H7 (cell line): ENCODE results near the gene PDZRN4. TPM values are rescaled to one million over a fixed set of nuclear protein-coding genes. Genes with fewer than 3 reads are reported as not detected.

Source experiments
- DNase-seq: peaks from one replicate; pipeline ENCODE4 v3.0.0; 2012
- H3K27me3 ChIP-seq: 2 replicates; pipeline ENCODE4 v1.6.0; 2011; ENCODE audit warnings: mild to moderate bottlenecking, low read length; ENCODE audit not compliant: control insufficient read depth, insufficient read depth
- H3K36me3 ChIP-seq: replicated peaks from 2 replicates; pipeline ENCODE4 v1.5.1; 2011; ENCODE audit warnings: low read length; ENCODE audit not compliant: control insufficient read depth, insufficient read depth
- H3K4me3 ChIP-seq: 2 replicates; pipeline ENCODE4 v1.5.1; 2011; ENCODE audit warnings: low read depth, mild to moderate bottlenecking, control low read depth, low read length, moderate library complexity; ENCODE audit not compliant: insufficient read depth
- total RNA-seq: library from RNA; depleted of rRNA; stranded (reverse); fragments of >200 nt; shearing (Covaris generic); gene quantifications from 2 replicates; pipeline ENCODE4 v1.2.3, GENCODE V29; 2014

Gene PDZRN4
- total RNA-seq, 1 experiment from 2014 or later: 0.17 TPM

DNA sequence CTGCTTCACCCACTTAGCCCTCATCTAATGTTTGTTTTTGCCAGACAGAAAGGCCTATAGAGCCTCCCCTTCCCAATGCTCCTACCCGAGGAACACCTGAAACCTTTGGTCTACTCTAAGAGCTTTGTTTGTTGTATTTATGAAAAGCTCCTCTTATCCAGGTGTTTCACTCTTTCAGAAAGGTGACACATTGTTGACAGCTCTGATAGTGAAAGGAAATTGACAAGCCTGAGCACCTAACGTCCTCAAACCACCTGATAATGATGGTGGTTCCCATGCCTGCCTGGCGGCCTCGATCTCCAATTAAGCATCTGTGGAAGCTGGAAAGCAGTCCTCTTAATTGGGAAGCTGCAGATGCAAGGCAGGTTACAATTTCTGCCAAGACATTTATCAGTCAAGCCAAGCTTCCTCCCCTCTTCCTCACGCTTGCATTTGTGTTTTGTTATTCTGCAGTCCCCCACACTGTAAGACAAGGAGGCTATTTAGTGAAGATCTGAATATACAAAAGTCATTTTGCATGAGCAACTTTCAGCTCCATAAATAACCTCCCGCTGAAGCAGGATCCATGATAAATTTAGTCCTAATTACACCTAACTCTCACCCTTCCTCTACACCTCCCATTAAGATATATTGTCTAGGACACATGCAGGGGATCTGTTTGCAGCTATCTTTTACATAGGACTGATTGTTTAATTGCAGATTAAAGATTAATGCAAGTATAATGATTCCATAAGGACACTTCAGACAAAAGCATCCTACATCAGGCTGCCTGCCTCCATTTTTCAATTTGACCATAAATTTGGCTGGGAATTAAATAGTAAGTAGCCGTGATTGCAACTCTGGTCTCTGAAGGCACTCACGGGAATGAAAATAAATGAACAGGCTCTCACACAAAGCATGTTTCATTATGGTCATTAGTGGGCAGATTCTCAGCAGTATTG lies 288.6 kb downstream of the PDZRN4 start:
- no peak for DNase-seq
- Histone ChIP-seq H3K4me3 (no peak overlapping the region), H3K27me3 (no peaks in the 10 kb centered on the region), H3K36me3 (no peaks in the 10 kb centered on the region)

DNA sequence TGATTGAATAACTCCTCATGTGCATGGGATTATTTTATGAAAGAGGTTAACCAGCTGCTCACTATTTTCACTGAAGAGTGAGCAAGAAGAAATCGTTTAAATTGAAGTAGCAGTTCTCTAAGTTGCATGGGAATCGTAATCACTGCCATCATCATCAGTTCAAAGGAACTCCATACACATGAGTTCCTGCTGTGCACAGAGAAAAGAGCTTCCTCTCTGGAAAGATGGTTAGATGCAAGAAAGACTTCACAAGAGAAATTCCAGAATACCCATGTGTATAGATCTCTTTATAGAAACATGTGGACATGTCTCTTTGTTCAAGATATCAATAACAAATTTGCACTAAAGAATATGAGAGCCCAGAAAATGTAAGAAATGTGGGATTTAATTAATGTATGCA lies 291.3 kb downstream of the PDZRN4 start:
- H3K36me3 ChIP-seq: no peaks in the 10 kb centered on the region
- H3K4me3 ChIP-seq: no peak overlapping the region
- H3K27me3 ChIP-seq: no peaks in the 10 kb centered on the region
- DNase-seq: no peak

DNA sequence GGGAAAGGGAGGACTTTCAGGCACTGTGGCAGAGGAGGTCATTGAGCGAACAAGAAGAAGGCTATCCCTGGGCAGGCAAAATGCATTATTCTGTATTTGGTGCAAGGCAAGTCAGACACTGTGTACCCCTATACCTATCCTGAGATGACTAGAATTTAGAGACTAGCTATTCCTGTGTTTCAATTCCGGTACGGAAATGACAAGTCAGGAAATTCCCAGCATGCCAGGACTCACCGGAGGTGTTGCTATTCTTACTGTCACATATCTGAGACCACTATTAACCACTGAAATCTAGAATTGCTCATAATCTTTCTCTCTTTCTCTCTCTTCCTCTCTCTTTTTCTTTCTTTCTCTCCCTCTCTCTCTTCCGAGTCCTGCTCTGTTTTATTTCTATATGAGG lies 297.1 kb downstream of the PDZRN4 start:
- no peaks in the 10 kb centered on the region for H3K27me3 ChIP-seq
- H3K36me3 ChIP-seq: no peaks in the 10 kb centered on the region
- no peak for DNase-seq
- H3K4me3 ChIP-seq: no peak overlapping the region

DNA sequence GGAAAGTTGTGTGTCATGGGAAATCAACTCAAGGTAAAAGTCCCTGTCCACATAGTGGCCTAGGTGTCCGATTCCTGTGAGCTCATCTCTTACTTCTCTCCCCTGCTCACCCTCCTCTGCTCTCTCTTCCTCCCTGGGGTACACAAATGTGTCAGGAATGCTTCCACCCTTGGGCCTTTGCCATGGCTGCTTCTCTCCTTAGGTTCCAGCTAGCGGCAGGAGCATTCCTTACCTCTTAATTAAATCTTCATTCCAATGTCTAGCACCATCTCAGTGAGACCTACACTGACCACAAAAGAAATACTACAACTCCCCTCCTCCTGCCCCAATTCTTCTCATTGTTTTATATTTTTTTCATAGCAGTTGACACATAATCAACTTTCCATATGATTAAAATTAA lies 298.6 kb downstream of the PDZRN4 start:
- Histone ChIP-seq H3K36me3 (no peaks in the 10 kb centered on the region), H3K27me3 (no peaks in the 10 kb centered on the region), H3K4me3 (no peak overlapping the region)
- DNase-seq: no peak

DNA sequence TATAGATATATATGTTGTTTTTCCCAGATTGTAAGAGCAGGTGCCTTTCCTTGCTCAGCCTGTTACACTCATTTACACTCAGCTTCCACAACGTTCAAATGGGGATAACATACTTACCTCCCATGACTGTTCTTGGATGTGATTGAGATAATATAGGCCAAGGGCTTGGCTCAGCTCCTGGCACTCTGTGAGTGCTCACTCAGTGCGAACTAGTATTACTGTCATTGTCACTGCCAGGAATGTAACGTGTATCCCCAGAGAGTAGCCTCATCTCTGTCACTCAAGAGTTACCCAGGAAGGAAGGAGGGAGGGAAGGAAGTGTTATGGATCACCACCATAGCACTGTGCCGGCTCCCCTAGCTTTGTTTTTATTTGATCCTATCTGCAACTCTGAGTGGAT lies 307.9 kb downstream of the PDZRN4 start:
- DNase-seq: no peak
- no peaks in the 10 kb centered on the region for H3K27me3 ChIP-seq
- H3K4me3 ChIP-seq: no peak overlapping the region

DNA sequence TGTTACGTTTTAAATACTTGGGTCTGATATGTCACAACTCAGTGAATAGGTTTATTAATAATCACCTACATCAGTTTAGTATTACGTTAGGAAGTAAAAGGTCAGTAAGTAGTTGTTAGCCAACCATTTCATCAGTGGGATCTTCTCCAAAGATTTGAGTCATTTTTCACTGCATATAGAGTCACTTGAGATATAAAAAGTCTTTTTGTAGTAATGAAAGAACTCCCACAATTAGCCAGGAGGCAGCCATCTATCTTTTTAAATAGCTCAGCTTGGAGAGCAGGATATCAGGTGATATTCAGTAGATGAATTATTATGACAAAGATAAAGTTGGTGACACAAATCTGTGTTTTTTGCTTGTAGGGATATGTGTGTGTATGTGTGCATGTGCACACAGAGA lies 309.3 kb downstream of the PDZRN4 start:
- Histone ChIP-seq H3K4me3 (no peak overlapping the region), H3K27me3 (no peaks in the 10 kb centered on the region), H3K36me3 (no peaks in the 10 kb centered on the region)
- DNase-seq: no peak

More for the DNA sequence above, 307.9 kb downstream of the PDZRN4 start:
- H3K36me3 ChIP-seq: no peaks in the 10 kb centered on the region

DNA sequence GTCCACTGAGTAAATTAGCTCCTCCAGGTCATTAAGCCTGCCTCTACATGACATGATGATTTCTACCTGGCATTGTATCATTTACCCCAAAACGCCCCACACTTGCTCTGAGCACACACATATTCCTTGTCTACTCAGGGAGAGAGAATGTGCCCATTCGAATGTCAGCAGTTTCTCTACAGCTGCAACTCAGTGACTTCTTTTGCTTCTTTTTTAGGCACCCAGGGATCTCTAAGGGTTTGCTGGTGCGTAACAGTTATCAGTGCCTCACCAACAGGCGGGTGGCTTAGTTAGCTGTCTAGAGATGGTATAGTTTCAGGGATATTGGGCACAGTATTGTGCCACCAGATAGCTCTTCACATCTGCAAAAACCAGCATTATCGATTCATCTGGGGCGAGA lies 316.9 kb downstream of the PDZRN4 start:
- H3K27me3 ChIP-seq: no peaks in the 10 kb centered on the region
- no peaks in the 10 kb centered on the region for H3K36me3 ChIP-seq
- no peak for DNase-seq
- no peak overlapping the region for H3K4me3 ChIP-seq

DNA sequence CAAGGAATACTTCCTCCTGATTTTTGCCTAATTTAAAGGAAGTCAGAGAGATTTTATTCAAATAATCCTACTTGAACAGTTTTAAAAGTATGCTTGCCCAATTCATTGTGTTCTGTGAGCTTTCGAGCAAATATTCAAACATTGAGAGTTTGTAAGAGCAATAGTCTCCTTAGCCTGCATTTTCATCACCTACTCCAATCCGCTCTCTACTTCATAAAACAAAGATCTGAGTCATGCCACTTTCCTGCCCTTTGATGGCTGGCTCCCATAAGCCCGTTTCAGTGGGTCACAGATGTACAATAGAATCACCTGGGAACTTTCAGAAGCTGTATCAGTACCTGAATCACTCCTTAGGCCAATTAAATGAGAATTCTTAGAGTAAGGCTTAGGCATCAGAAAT lies 319.2 kb downstream of the PDZRN4 start:
- Histone ChIP-seq H3K27me3 (no peaks in the 10 kb centered on the region), H3K4me3 (no peak overlapping the region), H3K36me3 (no peaks in the 10 kb centered on the region)
- no peak for DNase-seq

DNA sequence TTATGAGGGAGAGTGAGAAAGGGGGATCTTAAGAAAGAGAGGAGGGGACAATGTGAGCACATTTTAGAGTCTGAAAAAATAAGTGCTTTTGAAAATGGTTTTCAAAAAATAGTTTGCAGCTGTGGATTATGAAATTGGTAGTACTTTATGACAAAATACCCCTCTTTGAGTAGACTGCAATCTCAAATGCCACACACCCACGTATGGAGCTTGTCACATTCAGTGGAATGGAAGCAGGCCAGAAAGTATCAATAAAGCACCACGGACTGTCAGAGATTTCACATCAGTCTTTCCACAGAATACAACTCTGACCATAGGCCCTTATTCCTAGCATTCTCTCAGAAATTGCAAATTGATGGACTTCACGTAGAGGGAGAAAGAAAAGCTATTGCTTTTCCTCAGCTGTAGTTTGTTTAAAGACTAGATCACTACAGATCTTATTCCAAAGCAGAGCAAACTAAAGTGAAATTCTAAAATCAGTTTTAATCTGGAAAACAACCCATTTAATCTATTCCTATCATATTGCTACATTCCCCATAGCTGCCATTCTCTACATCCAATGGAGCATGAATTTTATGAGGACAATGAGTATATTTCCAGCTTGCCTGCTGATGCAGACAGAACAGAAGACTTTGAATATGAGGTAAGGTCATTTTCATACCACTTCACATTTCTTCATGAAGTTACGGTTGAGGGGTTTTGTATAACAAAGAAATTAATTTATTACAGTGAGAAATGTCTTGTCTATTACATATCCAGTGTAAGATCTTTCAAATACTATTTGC lies 321.3 kb downstream of the PDZRN4 start:
- no peak for DNase-seq
- no peak overlapping the region for H3K4me3 ChIP-seq
- H3K36me3 ChIP-seq: no peaks in the 10 kb centered on the region
- no peaks in the 10 kb centered on the region for H3K27me3 ChIP-seq

DNA sequence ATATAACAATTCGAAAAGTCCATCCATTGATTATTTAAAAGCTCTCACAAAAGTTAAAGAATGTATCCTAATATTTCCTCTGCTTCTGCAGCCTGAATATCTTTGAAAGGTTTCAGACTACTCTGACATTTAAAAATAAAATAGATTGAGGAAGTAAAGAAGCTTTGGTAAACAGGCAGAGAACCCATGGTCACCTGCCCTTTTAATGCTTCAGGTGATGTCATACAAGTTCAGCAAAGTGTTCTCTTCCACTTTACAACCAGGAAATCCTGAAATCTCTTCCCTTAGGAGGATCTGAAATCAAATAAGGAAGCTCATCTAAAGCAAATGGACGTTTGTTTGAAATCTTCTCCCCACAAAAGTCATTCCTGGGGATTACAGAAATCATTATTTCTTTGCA lies 322.4 kb downstream of the PDZRN4 start:
- H3K36me3 ChIP-seq: no peaks in the 10 kb centered on the region
- H3K4me3 ChIP-seq: no peak overlapping the region
- no peak for DNase-seq

DNA sequence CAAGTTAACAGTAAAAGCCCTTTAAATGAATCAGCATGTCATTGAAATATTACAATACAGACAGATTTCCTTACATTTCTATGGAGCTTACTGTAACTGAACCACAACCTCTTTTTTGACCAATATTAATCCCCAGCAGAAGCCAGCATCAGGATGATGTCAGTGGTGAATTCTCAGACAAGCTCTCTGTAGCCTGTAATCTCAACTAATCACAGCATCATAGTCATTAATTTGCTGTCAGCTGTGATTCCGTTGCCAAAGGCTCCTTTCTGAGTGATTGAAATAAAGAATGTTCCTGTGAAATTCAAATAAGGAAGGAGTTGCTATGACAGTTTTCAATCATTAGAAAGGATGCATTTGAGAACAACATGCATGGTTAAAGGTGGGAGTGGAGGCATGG lies 323.1 kb downstream of the PDZRN4 start:
- no peak for DNase-seq
- H3K4me3 ChIP-seq: no peak overlapping the region
- H3K27me3 ChIP-seq: no peaks in the 10 kb centered on the region
- H3K36me3 ChIP-seq: no peaks in the 10 kb centered on the region

More for the DNA sequence above, 322.4 kb downstream of the PDZRN4 start:
- no peaks in the 10 kb centered on the region for H3K27me3 ChIP-seq

DNA sequence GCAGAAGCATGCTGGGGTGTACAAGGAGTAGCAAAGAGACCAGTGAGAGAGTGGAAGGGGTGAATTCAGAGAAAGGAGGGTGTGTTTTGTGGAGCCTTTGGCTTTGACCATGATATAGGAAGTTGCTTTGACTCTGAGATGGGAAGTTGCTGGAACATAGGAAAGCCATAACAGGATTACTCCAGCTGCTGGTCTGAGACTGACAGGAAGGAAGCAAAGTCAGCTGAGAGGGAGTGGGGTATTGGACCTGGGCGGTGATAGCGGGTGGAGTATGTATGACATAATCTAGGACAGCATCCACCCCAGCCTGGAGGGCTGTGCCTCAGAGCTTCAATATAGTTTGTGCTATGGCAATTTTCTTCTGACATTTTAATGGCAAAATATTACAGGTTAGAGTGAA lies 324.4 kb downstream of the PDZRN4 start:
- H3K4me3 ChIP-seq: no peak overlapping the region
- no peaks in the 10 kb centered on the region for H3K27me3 ChIP-seq
- DNase-seq: no peak
- H3K36me3 ChIP-seq: no peaks in the 10 kb centered on the region

DNA sequence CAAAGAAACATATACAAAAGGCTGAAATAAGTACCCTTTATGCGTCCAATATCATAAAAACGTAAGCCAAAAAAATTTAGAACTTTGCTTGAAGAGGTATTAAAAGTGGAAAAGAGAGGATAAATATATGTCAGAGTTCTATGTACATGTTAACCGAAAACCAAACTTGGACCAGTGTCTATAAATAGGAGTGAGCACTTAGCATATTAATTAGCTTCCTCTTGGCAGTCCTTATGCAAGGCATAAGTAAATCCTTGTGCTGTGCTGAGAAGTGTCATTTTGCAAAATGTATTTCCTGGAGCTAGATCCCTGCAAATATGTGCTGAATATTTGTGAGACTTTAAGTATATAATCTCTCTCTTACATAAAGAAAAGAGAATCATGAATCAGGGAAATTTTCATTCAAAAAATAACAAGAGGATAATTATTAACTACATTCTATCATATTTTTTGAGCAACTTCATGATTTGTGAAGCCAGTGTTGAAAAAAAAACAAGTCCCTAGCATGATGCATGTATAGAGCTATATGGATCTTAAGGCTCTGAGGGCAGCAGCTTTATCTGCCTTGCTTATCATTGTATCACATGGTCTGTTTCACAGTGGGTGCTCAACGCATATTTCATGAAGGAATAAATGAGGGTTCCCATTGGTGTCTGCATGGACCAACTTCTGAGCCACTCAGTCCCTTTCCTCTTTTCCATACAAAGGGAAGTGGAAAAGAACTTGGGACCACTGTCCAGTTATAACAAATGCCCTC lies 326.1 kb downstream of the PDZRN4 start:
- no peaks in the 10 kb centered on the region for H3K27me3 ChIP-seq
- no peak overlapping the region for H3K4me3 ChIP-seq
- no peak for DNase-seq
- no peaks in the 10 kb centered on the region for H3K36me3 ChIP-seq

DNA sequence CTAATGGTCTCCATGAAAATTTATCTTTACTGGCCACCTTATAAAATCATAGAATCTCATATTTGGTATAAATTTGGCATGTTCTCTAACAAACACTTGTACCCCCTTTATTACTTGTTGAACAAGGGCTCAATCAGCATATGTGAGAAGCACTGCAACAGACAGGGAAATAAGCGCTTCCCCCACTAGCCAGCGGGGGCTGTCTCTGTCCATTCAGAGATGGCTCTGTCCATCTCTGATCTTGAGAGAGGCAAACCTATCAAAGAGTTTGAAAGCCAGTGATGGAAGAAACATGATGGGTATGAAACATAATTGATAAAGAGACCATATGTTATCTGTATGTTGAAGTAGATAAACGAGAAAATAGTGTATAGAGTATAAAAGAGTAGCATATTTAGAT lies 326.8 kb downstream of the PDZRN4 start:
- peak; percentile 3 for DNase-seq
- Histone ChIP-seq H3K4me3 (no peak overlapping the region), H3K36me3 (no peaks in the 10 kb centered on the region), H3K27me3 (no peaks in the 10 kb centered on the region)
